Measurements from ENCODE around the gene MYO1E. TPM values are rescaled to one million over a fixed set of nuclear protein-coding genes. Genes with fewer than 3 reads are reported as not detected.

Gene MYO1E
- total RNA-seq, 4 donors from 2014 or later = 131 to 388 (median 345) TPM

DNA sequence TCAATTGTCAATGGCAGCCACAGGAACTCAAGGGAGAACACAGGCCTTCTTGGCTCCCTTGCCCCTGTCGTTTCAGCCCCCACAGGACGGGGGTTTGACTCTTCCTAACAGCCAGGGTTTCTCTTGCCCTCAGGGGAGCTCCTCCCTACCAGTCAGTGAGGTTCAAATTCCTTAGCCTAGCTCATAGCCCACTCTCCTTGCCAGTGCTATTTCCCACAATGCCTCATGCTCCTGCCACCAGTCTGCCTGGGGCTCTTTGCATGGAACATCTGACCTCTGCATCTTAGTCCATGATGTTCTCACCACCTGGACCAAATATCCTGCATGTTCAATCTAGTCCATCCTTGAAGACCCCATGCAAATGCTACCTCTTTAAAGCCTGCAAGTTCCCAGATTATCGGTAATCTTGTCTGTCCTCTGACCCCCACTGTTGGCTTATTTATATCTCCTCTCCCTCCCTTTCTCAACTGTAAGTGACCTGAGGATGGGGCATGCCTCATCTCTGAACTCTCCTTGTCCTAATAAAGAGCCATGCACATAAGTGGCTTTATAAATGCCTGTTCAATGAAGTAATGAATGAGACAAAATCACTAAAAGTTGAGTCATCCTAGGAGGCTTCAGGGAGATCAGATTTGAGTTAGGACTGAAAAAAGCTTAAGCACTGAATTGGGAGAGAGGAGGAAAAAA, 78.0 kb downstream of the MYO1E start:
- in situ Hi-C loops (cut with MboI; ENCODE audit: low pct_ligation_motif_present in 1 of 4, low pct_unique_long_range_greater_than_20kb in 1 of 4, low sequenced_read_pairs in 3 of 4) (no loop called here), intact Hi-C loops (cut with DNase I; ENCODE audit: low total_unique reads) (no loop called here)
- 74 to 86% methylated on average over 3 of the region's 3 CpGs for WGBS, 2 donors (ENCODE audit: low coverage in 1 of 2)
- Histone ChIP-seq H3K4me1 (peaks cover 10 to 76% (median 44%) of the 10 kb centered on the region in 4 donors), H3K27me3 (no peaks in the 10 kb centered on the region), H3K9me3 (no peaks in the 10 kb centered on the region), H3K36me3 (no peaks in the 10 kb centered on the region), H3K27ac (peak overlapping the region; percentile 67 to 76 (median 74)), H3K4me3 (no peak overlapping the region)
- TF ChIP-seq POLR2A (IDR thresholded peaks at IDR 0.05) = no peak
- no peak for TF ChIP-seq EP300 (IDR thresholded peaks at IDR 0.05; ENCODE audit: low read depth)
- TF ChIP-seq POLR2AphosphoS5 (IDR thresholded peaks at IDR 0.05) = no peak
- TF ChIP-seq, protein P1, sequence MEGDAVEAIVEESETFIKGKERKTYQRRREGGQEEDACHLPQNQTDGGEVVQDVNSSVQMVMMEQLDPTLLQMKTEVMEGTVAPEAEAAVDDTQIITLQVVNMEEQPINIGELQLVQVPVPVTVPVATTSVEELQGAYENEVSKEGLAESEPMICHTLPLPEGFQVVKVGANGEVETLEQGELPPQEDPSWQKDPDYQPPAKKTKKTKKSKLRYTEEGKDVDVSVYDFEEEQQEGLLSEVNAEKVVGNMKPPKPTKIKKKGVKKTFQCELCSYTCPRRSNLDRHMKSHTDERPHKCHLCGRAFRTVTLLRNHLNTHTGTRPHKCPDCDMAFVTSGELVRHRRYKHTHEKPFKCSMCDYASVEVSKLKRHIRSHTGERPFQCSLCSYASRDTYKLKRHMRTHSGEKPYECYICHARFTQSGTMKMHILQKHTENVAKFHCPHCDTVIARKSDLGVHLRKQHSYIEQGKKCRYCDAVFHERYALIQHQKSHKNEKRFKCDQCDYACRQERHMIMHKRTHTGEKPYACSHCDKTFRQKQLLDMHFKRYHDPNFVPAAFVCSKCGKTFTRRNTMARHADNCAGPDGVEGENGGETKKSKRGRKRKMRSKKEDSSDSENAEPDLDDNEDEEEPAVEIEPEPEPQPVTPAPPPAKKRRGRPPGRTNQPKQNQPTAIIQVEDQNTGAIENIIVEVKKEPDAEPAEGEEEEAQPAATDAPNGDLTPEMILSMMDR (IDR thresholded peaks at IDR 0.05) = no peak
- DNase-seq = no peak

DNA sequence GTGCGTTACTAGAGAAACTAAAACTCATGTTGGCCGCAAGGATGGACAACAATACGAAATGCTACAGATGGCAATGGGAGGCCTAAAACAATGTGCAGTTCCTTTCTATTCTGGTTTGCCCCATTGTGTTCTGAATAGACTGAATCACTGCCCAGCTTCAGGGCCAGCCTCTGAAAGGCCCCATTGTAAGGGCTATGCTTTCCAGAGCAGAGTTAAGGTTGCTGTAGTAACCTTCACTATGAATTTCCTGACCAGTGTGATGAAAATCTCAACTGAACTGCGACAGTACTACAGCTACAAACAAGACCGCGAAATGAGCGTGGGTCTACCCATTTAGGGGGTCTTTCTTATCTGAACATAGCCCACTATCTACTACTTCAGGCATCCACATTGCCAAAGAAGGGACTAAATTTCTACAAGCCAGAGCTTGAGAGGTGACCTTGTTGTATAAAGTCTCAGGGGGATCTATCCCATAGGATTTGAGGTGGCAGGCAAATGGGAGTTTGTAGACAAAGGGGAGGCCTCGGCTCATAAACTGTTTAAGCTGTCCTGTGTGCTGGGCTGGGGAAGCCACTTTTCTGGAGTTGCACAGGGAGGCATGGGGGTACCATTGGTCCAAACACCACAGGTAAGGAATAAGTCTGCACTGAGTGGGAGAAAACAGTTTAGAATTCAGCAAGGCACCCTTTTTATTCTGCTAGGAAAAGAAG, 80.1 kb downstream of the MYO1E start:
- TF ChIP-seq POLR2A (IDR thresholded peaks at IDR 0.05) (no peak), POLR2AphosphoS5 (IDR thresholded peaks at IDR 0.05) (no peak), EP300 (IDR thresholded peaks at IDR 0.05; ENCODE audit: low read depth) (no peak)
- TF ChIP-seq, protein P1 (IDR thresholded peaks at IDR 0.05) = no peak
- Histone ChIP-seq H3K4me1 (peaks cover 10 to 68% (median 46%) of the 10 kb centered on the region in 4 donors), H3K9me3 (no peaks in the 10 kb centered on the region), H3K27me3 (no peaks in the 10 kb centered on the region), H3K4me3 (no peak overlapping the region), H3K27ac (peak overlapping the region; percentile 31 to 72 (median 64)), H3K36me3 (no peaks in the 10 kb centered on the region)
- 76 to 92% methylated on average over 3 to 8 of the region's 8 CpGs for WGBS, 2 donors (ENCODE audit: low coverage in 1 of 2)
- in situ Hi-C loops (cut with MboI; ENCODE audit: low pct_ligation_motif_present in 1 of 4, low pct_unique_long_range_greater_than_20kb in 1 of 4, low sequenced_read_pairs in 3 of 4) (no loop called here), intact Hi-C loops (cut with DNase I; ENCODE audit: low total_unique reads) (no loop called here)
- no peak for DNase-seq

DNA sequence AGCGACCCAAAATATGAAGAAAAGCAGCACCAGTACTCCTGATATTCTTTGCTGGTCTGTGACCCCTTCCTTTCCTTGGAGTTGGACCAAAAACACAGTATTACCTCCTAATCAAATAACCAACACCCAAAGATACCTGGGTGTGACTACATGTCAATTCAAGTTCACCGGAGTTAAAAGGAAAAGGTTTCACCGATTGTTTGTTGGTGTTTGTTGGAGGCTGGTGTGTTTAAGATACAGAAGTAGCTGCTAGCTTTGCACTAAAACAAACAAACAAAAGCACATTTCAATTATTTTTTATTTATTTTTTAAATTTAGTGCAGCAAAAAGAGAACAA, 81.5 kb downstream of the MYO1E start:
- H3K9me3 ChIP-seq = no peaks in the 10 kb centered on the region
- TF ChIP-seq POLR2AphosphoS5 (IDR thresholded peaks at IDR 0.05) = no peak
- TF ChIP-seq EP300 (IDR thresholded peaks at IDR 0.05; ENCODE audit: low read depth) = no peak
- TF ChIP-seq, protein P1 (IDR thresholded peaks at IDR 0.05) = no peak
- TF ChIP-seq POLR2A (IDR thresholded peaks at IDR 0.05) = no peak
- intact Hi-C loops (cut with DNase I; ENCODE audit: low total_unique reads) = no loop called here
- H3K27me3 ChIP-seq = no peaks in the 10 kb centered on the region
- no peaks in the 10 kb centered on the region for H3K36me3 ChIP-seq
- 48 to 55% methylated on average over 2 to 3 of the region's 3 CpGs for WGBS, 2 donors (ENCODE audit: low coverage in 1 of 2)
- in situ Hi-C loops (cut with MboI; ENCODE audit: low pct_ligation_motif_present in 1 of 4, low pct_unique_long_range_greater_than_20kb in 1 of 4, low sequenced_read_pairs in 3 of 4) = no loop called here
- H3K27ac ChIP-seq = peak overlapping the region; percentile 31 to 72 (median 64)
- DNase-seq = no peak
- peak overlapping the region in 1 of 4 donors; percentile 10 for H3K4me3 ChIP-seq
- peaks cover 8 to 66% (median 44%) of the 10 kb centered on the region in 4 donors for H3K4me1 ChIP-seq

DNA sequence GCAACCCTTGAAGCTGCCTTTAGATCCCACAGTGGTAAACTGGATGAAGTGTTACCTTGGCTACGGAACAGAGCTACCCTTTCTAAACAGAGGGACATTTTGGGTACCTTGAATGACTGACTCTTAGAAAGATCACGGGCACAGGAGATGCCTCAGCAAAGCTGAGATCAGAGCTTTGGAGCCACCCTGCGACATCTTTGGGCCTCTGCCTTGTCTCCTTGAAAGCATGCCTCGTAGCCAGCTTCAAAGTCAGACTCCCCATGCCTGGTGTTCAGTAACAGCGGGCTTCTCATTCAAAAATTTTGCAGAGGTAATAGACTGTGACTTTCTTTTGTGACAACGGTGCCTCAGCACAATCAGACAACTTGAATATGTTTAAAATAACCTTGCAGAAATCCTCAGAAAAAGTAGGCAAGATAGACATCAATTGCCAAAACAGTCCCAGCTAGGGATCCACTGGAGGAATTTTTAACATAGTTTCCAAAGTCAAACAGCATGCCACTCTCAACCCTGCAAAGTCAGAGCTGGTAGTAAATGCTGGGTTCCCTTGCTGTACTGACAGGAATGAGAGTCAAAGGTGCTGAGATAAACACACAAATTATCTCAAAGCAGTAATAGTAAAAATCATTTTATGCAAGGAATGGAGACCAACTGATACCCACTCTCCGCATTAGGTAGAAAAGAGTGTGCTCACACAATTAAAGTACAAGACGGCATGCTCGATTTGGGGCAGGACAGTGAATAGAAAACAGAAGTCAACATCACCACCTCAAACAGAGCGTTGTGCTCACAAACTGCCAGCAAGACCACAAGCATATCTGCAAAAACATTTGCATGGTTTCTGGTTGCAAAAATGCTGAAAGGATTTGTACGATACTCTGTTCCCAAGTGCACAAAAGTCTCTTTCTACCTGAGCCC, 82.1 kb downstream of the MYO1E start:
- no peak for DNase-seq
- intact Hi-C loops (cut with DNase I; ENCODE audit: low total_unique reads) = no loop called here
- in situ Hi-C loops (cut with MboI; ENCODE audit: low pct_ligation_motif_present in 1 of 4, low pct_unique_long_range_greater_than_20kb in 1 of 4, low sequenced_read_pairs in 3 of 4) = no loop called here
- TF ChIP-seq POLR2A (IDR thresholded peaks at IDR 0.05) (no peak), EP300 (IDR thresholded peaks at IDR 0.05; ENCODE audit: low read depth) (no peak), POLR2AphosphoS5 (IDR thresholded peaks at IDR 0.05) (no peak)
- TF ChIP-seq, protein P1 (IDR thresholded peaks at IDR 0.05) = no peak
- Histone ChIP-seq H3K9me3 (no peaks in the 10 kb centered on the region), H3K4me1 (peaks cover 3 to 66% (median 43%) of the 10 kb centered on the region in 4 donors), H3K36me3 (no peaks in the 10 kb centered on the region), H3K4me3 (peak overlapping the region in 1 of 4 donors; percentile 10), H3K27ac (peak overlapping the region; percentile 31 to 72 (median 64)), H3K27me3 (no peaks in the 10 kb centered on the region)
- WGBS, 2 donors (ENCODE audit: low coverage in 1 of 2) = 54 to 66% methylated on average over 5 to 11 of the region's 11 CpGs

Data from transverse colon (tissue), 4 donors.